HG03280 (cell line): ENCODE results near the gene IFNK.

Experiments
- ATAC-seq: cut with Tn5 transposase; IDR thresholded peaks from one replicate; pipeline ENCODE4 v1.9.1; 2021; ENCODE audit warnings: mild to moderate bottlenecking, moderate library complexity; ENCODE audit not compliant: unreplicated experiment

The IFNK gene

DNA sequence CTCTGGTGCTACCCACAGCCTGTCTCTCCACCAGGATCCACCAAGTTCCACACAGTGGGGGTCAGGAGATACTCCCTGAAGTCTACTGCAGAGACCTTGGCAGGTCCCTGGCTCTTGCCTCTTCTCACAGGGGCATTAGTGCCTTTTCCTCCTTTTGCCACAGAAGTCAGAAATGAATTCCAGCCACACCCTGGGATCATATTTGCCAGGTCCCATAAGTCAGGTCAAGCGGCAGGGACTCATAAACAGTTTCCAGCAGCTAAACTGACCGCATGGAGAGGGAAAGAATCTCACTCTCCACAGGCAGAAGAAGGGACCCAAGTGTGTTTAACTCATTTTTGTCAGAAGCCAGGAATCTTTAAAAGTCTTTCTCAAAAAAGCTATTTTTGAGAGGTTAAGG is 13.3 kb upstream of the IFNK start:
- no peak for ATAC-seq

DNA sequence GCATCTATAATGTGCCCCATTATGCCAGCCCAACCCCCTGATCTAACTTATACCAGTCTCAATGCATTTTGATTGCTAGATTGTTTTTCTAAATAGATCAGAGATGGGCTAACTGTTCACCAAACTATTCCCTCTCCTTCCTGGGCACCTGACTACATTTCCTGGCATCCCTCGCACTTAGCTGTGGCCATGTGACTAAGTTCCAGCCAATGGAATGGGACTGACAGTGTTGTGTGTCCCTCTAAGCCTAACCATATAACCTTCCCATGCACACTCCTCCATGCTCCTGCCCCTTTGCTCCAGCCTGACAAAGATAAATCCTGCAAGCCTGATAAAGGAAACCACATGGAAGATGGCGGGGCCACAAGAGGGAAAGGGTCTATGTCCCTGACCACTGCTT is 12.3 kb upstream of the IFNK start:
- ATAC-seq, result no peak

DNA sequence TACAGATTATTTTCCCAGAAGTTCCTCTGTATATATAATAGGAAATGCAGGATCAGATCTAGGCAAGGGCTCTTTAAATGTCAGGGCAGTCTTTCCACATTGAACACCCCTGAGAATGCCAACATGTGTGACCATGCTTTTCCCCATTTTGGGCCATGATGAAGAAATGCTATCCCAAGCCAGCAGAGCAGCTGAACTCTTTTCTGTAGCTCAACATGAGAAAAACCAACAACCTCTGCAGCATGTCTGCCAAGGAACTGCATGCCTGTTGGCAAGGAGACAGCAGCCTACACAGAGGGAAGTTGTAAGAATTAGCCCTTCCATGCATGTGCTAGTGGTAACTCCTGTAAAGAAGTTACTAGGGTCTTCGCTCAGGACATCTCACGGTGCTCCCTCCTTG is 9.5 kb upstream of the IFNK start:
- ATAC-seq, result no peak

DNA sequence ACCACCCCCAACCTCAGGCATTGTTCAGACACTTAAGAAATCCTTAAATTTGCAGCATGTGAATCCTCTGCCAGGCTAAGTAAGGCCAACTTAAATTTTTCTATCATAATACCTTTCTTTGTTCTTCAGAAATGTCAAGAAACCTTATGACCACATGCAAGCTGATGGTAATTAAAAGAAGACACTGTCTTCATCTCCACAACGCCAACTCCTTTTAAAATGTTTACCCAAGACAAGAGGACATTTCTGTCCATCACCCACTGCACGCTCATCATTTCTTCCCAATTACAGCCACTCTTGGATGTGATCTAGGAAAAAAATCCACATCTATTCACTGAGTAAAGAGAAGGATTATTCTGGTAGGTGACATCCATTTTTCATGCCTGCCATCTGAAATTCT is 6.1 kb upstream of the IFNK start:
- ATAC-seq, result no peak

DNA sequence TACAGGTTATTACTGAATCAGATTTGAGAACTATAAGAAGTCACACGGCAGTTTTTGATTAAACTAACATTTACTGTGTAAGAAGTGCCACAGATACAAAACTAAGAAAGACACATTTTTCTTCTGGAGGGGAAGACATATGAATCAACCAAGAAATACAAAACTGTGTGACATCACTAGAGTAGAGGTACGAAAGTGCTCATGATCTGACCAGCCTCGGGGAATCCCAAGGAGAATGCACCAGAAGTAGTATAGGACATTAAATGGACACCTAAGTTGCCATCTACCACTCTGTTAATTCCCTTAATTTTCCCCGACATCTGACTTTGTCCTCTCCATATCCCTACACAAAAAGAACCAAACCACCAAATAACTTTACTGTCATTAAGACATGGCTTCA is 5.3 kb upstream of the IFNK start:
- ATAC-seq, result no peak

DNA sequence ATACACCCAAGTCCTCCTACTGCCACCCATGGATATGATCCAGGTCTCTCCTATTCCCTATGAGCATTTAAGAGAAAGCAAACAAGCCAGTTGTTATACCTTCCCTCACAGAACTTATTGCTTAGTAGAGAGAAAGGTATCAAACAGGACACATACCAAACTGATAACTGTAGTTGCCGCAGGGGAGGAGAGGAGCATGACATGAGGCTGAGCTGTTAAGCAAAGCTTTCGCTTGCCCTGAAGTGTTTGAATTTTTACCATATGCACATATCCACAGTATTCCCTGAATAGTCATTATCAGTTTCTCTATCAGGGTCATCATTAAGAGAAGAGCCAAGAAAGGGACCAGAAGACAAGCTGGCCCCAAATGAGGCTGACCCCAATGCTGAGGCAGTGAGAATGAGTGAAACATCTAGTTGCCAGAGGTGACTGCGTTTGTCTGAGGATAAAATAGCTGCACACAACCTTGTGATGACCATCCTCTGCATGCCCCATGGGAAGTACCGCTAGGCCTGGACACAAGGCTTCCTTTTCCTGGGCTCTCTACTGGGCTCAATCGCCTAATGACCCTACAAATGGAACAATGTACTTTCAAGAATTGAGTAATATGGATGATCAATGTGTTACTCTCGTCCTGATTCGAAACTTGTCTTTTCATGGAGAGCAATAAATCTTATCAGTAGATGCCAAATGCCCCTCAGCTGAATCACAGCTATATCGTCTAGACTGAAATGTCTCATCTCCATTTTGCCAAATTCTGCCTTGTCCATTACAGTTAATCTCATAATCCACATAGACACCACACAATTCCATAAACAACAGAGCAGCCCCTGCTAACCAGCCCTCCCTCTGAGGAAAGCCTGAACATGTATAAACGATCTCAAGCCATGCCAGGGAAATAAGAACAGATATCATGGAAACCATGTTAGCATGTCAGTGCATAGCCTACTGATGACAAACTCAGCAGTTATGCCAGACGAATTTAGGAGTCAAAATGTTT is 4.3 kb upstream of the IFNK start:
- no peak for ATAC-seq

DNA sequence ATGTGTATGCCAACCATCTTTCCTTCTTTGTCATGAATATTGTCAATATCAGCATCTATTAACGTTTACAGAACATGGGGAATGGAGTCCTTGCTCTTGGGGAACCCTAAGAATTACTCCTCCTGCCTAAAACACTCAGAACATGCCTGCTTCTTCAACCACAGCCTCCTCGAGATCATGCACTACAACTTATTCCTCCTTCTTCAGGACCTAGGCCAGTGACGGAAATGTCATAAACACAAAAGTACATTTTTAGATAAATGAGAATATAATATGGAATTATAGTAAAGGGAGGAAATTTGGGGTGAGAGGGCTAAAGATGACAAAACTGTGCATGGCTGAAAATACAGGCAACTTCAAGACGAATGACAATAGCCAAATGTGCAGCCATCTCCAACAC is 3.1 kb upstream of the IFNK start:
- ATAC-seq, result no peak

DNA sequence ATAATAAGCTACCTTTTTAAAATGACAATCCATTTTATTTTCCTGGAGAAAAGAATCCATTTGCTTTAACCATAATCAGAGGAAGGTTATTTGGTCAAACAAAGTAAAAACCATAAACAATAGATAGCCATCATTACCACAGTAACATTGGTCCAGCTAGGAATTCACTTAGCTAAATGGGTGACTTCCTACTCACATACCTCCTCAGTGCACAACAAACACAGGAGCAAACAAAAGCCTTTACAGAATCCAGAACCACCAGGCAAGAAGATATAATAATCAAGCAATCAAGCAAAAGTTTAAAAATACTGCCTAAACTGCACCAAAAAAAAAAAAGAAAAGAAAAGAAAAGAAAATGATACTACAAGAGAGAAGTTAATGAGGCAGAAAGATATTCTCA is 949 bp upstream of the IFNK start:
- ATAC-seq, result no peak

DNA sequence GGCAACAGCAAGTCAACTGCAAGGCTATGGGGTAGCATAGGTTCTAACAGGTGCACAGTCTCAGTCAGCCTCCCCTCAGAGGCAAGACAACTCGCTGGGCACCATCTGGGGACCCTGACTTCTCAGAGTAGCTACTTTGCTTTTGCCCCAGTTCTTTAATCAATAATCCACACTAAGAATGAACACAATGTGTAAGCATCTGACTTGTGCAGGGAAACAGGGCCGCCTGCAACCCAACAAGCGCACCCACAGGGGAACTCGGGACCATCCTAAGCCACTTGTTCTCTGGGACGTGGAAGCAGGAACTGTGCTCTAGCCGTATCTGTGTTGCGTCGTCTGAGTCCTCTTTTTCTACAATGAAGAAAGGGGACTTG is 3.6 kb downstream of the IFNK start:
- no peak for ATAC-seq

DNA sequence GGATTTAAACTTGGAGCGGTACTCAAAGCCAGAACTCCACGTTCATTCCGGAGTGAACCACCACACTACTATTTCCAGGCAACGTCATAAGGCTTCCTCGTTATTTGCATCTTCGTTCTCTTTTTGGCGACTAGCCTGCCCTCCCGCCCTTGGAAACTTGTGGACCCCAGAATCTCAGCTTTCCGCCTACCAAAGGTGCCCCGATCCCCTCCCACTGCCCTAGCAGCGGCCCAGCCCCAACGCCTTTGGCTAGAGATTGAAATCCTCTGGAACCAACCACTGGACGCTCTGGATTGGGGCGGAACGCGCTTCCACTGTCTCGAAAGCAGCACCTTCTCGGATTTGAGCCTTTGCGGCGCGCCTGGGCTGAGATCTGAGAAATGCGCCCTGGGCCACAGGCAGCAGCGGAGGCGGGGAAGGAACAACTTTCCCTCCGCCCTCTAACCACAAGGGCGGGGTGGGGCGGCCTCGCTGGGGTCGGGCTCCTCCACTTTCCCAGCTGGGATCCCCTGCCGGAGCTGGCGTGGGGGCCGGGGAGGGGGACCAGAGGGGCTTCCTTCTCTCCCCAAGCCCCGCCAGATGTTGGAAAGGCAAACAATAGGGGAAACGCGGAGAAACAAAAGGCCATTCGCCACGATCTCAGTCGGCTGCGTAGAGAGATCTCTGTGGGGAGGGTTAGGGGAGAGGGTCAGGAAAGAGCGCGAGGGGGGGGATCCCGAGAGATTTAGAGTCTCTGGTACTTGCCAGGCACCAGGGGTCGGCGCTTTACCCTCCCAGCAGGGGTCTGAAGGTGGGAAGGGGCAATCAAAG is 4.2 kb downstream of the IFNK start:
- peak; percentile 37 for ATAC-seq

DNA sequence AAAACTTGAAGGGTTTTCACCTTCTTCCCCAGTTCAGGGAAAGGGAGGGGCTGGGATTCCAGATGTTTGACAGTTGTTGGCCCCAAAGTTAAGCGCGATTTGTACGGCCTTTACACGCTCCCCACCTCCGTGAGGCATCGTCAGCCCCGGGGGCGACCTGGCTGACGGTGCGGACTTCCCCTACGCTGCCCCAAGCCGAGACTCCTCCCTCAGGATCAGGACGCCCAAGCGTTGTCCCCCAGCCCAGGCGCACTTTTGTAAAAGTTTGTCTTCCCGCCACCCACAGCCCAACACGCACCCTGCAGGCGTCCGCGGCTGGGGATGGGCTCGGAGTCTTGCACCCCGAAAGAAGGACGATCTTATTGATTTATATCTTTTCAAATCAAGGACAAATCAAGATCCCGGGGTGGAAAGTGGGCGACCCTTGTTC is 4.8 kb downstream of the IFNK start:
- ATAC-seq, result peak; percentile 46

DNA sequence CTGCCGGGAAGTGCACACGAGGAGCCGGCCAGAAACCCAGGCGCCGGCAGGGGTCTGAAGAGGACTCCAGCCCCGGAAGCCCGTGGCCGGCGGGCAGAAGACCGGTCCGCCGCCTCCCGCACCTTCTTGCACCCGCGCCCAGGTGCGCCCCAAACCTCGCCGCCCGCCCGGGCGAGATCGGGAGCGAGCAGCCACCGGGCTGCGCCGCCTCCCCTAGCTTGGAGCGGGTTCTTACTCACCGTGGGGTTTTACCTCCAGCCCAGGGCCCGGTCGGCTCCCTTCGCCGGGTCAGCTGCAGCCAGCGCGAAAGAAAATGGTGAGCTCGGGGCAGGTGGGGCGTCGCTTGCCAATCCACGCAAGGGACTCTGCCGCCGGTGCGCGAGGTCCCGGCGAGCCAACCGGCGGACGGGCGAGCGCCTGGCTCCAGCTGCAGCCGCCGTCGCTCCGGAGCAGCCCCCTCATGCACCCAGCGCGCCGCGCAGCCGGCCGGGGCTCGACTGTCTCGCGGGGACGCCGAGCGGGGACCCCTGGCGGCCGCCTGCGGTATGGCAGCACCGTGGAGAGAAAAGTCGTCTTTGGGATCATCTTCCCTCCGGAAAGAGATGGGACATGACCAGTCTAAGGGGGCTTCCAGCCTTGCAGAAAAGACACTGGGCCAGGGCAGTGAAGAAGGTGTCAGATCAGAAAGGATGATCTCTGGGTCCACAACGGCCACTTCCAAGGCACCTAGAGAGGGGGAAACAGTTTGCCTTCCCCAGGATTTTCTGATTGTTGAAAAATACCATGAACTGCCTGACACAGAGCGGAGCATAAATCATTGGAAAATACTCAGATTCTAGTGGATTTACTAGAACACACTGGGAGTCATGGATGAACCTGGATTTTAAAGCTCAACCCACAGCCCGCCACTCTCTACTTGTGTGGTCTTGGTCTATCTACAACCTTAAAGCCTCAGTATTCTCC is 5.5 kb downstream of the IFNK start, which contains the start of gene MOB3B:
Gene MOB3B, minus strand, starts transcription at position 499 of the 963 bp plus-strand sequence. CDS start 74,264 bp downstream, outside the sequence.
- ATAC-seq, result peak; percentile 78

DNA sequence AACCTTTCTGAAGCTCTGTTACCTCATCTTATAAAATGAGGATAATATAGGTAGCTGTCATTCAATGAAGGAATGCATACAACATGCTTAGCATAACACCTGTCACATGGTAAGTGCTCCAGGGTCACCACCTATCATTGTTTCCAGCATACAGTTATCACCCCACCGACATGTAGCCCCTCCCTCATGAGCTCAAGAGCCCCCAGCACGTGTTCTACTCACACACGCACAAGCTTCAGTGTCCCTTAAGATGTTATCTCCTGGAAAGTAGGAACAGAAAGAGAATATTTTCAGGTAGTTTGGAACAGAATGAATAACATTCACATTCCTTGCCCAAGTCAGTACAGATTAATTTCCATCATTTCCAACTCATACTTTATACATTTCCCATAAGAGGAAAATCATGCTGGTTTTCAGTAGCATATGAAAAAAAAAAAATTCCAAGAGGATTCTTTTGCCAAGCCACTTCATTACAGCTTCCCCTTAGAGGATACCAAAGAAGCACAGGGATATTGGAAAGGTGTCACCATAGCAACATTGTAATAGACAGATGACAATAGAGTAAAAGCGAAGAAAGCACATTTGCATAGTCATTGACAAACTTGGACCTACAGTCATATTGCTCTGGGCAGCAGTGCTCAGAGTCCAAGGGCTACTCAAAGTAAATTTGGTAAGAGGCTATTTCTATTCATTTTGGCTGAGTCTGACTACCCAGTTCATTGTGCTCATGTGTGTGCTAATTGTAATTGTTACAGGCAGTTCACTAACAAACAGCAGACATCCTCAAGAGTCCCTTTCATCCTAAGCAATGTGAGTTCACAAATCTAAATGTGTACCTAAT is 7.0 kb downstream of the IFNK start:
- ATAC-seq, result no peak

DNA sequence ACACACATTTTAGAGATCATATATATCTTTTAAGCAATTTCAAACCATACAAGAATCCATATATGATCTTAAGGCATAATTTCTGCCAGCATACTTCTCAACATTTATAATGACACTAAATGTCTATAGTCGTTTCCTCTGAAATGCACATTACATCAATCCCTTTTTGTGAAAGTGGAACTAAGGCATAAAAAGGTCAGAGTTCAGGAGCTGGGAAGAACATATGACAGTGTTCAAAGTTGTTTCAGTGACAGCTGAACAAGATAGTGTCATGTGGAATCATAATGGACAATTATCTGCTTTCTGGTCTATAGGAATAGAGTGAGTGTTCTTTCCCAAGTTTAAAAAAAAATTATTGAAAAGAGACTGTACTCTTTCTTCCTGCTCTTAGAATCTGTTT is 8.0 kb downstream of the IFNK start:
- ATAC-seq, result no peak

DNA sequence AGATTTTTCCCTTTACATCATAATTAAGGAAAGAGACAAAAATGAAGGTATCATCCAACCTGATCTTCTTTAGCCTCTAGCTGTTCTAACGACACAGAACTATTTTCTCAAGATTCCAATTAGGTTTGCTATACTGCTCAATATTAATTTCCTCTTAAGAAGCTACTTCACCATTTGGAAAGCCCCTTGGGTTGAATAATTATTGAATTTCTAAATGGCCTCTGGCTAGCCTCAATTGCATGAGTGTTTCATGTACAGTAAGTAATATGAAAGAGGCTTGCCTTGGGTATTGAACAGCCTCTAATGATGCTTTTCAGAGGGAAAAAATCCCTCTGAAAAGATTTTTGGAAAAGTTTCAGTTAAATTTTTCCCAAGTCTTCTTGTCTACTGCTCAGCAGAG is 9.2 kb downstream of the IFNK start:
- ATAC-seq, result no peak

DNA sequence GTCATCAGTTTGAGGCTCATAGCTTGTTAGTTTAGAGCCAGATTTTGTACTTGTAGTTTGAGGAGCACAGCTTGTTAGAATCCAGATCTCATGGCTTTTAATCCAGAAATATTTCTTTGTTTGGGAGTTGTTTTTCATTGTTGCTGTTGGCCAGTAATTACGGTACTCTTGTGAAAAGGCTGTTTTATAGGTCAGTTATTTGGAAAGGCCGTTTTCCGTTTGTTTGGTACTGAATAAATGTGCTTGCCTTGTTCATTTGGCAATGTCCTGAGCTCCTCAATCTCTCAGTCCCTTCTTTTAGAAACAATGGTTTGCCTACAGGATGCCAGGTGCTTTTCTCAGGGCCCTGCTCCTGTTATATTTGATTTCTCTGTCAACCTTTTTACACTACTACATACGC is 10.0 kb downstream of the IFNK start:
- no peak for ATAC-seq

DNA sequence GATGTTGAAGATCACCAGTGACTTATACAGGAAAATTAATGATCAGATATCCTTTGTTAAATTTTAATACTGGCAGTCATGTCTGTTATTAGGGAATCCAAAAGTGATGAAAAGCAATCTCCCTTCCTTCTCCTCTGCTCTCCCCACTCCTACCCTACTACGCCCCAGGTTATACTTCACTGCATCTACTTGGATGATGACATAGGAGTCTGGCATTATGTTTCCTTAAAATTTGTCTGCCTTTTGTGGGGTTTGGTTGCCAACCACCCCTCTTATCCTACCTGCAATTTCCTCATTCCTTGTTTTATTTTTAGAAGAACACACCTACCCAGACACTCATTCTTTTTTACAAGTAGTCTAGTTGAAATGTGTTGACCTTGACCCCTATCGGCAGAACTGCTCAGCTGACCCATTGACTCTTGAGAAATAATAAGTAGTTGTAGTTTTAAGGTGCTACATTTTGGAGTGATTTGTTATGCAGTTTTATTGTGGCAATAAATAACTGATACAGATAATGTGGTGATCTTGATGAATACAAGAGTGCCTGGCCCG is 10.6 kb downstream of the IFNK start:
- ATAC-seq, result no peak

DNA sequence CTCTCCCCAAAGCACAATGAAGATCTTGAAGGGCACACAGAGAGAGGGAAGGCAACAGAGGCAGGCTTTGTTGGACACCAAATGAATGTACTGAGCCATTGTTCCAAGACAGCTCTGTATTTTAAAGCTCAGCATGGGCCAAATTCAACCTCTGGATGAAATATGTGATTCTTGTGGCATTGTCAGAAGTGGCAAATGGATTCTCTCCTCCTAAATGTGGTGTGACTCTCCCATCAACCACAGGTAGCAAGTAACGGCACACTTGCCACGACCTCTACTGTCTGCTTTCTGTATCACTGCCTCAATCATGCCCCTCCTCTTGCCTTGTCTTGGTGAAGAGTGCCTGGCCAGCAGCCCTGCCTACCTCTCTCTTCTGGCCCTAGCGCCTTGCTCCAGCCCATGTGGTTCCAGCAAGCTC is 11.6 kb downstream of the IFNK start:
- peak; percentile 64 for ATAC-seq

DNA sequence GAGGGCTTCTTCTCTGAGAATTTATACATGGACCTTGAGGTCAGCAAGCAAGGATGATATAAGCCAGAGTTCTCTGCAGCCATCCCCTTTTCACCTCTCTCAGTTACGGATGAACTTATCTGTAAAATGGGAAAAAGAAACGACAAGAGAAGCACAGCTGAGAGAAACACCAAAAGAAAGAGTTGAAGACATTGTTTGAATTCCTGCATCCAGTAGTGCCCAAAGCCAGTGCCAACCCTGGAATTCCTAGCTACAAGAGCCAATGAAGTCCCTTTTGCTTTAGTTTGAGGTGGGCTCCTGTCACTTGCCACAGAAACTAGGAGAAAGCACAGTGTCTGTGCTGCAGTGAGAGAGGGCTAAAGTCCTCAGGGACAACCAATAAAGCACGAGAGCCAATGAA is 12.1 kb downstream of the IFNK start:
- ATAC-seq, result no peak
